Measurements from ENCODE around the gene AFMID. TPM values are rescaled to one million over a fixed set of nuclear protein-coding genes. Genes with fewer than 3 reads are reported as not detected.

Gene AFMID
- total and polyA plus RNA-seq, 2 of the 13 experiments (the other 11 are each of a cell fraction or from before 2014, with no cell fraction given) = 249 to 270 TPM

DNA sequence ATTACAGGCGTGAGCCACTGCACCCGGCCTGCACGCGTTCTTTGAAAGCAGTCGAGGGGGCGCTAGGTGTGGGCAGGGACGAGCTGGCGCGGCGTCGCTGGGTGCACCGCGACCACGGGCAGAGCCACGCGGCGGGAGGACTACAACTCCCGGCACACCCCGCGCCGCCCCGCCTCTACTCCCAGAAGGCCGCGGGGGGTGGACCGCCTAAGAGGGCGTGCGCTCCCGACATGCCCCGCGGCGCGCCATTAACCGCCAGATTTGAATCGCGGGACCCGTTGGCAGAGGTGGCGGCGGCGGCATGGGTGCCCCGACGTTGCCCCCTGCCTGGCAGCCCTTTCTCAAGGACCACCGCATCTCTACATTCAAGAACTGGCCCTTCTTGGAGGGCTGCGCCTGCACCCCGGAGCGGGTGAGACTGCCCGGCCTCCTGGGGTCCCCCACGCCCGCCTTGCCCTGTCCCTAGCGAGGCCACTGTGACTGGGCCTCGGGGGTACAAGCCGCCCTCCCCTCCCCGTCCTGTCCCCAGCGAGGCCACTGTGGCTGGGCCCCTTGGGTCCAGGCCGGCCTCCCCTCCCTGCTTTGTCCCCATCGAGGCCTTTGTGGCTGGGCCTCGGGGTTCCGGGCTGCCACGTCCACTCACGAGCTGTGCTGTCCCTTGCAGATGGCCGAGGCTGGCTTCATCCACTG lies 27.0 kb downstream of the AFMID start, which contains the start of gene BIRC5 (continued):
- no peak for TF ChIP-seq SNRNP70 (IDR thresholded peaks at IDR 0.05; ENCODE audit: low read depth, low read length)
- TF ChIP-seq GATAD2A (CRISPR knock-in tag; IDR thresholded peaks at IDR 0.05) = peak; percentile 44; the same call in 1 of the 2 replicates
- peak; percentile 99 for TF ChIP-seq SIN3A (IDR thresholded peaks at IDR 0.05; ENCODE audit: borderline replicate concordance, low read depth, low read length)
- 0 out of 2 replicates have a peak, but pooled peaks have one; percentile 22 for TF ChIP-seq RCOR2 (CRISPR knock-in tag; IDR thresholded peaks at IDR 0.05)
- peak; percentile 93 for TF ChIP-seq ZMYM2 (CRISPR knock-in tag; IDR thresholded peaks at IDR 0.05)
- TF ChIP-seq, protein P1, sequence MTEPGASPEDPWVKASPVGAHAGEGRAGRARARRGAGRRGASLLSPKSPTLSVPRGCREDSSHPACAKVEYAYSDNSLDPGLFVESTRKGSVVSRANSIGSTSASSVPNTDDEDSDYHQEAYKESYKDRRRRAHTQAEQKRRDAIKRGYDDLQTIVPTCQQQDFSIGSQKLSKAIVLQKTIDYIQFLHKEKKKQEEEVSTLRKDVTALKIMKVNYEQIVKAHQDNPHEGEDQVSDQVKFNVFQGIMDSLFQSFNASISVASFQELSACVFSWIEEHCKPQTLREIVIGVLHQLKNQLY (CRISPR knock-in tag; IDR thresholded peaks at IDR 0.05) = peak; percentile 48
- TF ChIP-seq TEAD3 (CRISPR knock-in tag; optimal IDR thresholded peaks at IDR 0.05; ENCODE audit: borderline replicate concordance) = peak; percentile 72
- peak; percentile 87 for TF ChIP-seq ZNF567 (CRISPR knock-in tag; IDR thresholded peaks at IDR 0.05; ENCODE audit: borderline replicate concordance)
- TF ChIP-seq HOXA5 (CRISPR knock-in tag; IDR thresholded peaks at IDR 0.05) = peak; percentile 61; the same call in 1 of the 2 replicates
- peak; percentile 66; the same call in 1 of the 2 replicates for TF ChIP-seq ZNF337 (CRISPR knock-in tag; IDR thresholded peaks at IDR 0.05; ENCODE audit: borderline replicate concordance, low read depth)
- TF ChIP-seq, protein P2, sequence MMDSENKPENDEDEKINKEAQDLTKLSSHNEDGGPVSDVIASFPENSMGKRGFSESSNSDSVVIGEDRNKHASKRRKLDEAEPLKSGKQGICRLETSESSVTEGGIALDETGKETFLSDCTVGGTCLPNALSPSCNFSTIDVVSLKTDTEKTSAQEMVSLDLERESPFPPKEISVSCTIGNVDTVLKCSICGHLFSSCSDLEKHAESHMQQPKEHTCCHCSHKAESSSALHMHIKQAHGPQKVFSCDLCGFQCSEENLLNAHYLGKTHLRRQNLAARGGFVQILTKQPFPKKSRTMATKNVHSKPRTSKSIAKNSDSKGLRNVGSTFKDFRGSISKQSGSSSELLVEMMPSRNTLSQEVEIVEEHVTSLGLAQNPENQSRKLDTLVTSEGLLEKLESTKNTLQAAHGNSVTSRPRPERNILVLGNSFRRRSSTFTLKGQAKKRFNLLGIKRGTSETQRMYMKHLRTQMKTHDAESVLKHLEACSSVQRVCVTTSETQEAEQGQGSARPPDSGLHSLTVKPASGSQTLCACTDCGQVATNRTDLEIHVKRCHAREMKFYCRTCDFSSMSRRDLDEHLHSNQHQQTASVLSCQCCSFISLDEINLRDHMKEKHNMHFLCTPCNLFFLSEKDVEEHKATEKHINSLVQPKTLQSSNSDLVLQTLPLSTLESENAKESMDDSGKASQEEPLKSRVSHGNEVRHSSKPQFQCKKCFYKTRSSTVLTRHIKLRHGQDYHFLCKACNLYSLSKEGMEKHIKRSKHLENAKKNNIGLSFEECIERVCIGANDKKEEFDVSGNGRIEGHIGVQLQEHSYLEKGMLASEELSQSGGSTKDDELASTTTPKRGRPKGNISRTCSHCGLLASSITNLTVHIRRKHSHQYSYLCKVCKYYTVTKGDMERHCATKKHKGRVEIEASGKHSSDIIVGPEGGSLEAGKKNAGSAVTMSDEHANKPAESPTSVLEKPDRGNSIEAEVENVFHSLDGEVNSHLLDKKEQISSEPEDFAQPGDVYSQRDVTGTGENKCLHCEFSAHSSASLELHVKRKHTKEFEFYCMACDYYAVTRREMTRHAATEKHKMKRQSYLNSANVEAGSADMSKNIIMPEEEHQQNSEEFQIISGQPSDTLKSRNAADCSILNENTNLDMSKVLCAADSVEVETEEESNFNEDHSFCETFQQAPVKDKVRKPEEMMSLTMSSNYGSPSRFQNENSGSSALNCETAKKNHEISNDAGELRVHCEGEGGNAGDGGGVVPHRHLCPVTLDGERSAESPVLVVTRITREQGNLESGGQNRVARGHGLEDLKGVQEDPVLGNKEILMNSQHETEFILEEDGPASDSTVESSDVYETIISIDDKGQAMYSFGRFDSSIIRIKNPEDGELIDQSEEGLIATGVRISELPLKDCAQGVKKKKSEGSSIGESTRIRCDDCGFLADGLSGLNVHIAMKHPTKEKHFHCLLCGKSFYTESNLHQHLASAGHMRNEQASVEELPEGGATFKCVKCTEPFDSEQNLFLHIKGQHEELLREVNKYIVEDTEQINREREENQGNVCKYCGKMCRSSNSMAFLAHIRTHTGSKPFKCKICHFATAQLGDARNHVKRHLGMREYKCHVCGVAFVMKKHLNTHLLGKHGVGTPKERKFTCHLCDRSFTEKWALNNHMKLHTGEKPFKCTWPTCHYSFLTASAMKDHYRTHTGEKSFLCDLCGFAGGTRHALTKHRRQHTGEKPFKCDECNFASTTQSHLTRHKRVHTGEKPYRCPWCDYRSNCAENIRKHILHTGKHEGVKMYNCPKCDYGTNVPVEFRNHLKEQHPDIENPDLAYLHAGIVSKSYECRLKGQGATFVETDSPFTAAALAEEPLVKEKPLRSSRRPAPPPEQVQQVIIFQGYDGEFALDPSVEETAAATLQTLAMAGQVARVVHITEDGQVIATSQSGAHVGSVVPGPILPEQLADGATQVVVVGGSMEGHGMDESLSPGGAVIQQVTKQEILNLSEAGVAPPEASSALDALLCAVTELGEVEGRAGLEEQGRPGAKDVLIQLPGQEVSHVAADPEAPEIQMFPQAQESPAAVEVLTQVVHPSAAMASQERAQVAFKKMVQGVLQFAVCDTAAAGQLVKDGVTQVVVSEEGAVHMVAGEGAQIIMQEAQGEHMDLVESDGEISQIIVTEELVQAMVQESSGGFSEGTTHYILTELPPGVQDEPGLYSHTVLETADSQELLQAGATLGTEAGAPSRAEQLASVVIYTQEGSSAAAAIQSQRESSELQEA (CRISPR knock-in tag; IDR thresholded peaks at IDR 0.05; ENCODE audit: not compliant biosample characterization) = peak; percentile 79
- peak; percentile 89 for TF ChIP-seq ZNF430 (CRISPR knock-in tag; IDR thresholded peaks at IDR 0.05)
- no peak for TF ChIP-seq NR2F6 (IDR thresholded peaks at IDR 0.05)
- 0 out of 2 replicates have a peak, but pooled peaks have one; percentile 24 for TF ChIP-seq NR2F6 (CRISPR knock-in tag; IDR thresholded peaks at IDR 0.05)
- TF ChIP-seq ZNF205 (CRISPR knock-in tag; IDR thresholded peaks at IDR 0.05) = peak; percentile 19; the same call in 1 of the 2 replicates
- peak; percentile 90; the same call in 1 of the 2 replicates for TF ChIP-seq ZBTB20 (CRISPR knock-in tag; IDR thresholded peaks at IDR 0.05; ENCODE audit: borderline replicate concordance, low read depth)
- peak; percentile 91 for TF ChIP-seq ZNF841 (CRISPR knock-in tag; IDR thresholded peaks at IDR 0.05; ENCODE audit: borderline replicate concordance)
- no peak; the same call in 1 of the 2 replicates for TF ChIP-seq CENPT (CRISPR knock-in tag; IDR thresholded peaks at IDR 0.05; ENCODE audit: low read depth)
- 0 out of 2 replicates have a peak, but pooled peaks have one; percentile 60 for TF ChIP-seq ZSCAN12 (CRISPR knock-in tag; IDR thresholded peaks at IDR 0.05)
- TF ChIP-seq, protein P3, sequence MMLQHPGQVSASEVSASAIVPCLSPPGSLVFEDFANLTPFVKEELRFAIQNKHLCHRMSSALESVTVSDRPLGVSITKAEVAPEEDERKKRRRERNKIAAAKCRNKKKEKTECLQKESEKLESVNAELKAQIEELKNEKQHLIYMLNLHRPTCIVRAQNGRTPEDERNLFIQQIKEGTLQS (CRISPR knock-in tag; IDR thresholded peaks at IDR 0.05) = peak; percentile 51; the same call in 1 of the 2 replicates
- TF ChIP-seq, protein P4, sequence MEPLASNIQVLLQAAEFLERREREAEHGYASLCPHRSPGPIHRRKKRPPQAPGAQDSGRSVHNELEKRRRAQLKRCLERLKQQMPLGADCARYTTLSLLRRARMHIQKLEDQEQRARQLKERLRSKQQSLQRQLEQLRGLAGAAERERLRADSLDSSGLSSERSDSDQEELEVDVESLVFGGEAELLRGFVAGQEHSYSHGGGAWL (CRISPR knock-in tag; IDR thresholded peaks at IDR 0.05) = peak; percentile 71
- peak; percentile 89 for TF ChIP-seq ZNF333 (CRISPR knock-in tag; IDR thresholded peaks at IDR 0.05; ENCODE audit: borderline replicate concordance)

Measured in HepG2 (cell line).